ENCODE measurements around the gene PGBD1. TPM values are rescaled to one million over a fixed set of nuclear protein-coding genes. Genes with fewer than 3 reads are reported as not detected.
A peak's percentile ranks its signal among the peaks of the same experiment; 100 is the strongest.

Gene PGBD1
- total and polyA plus RNA-seq, 2 of the 13 experiments (the other 11 are each of a cell fraction or from before 2014, with no cell fraction given), result 3.6 to 6.9 TPM

GRCh38 chr6:28349892-28350737, 68.7 kb downstream of the PGBD1 start, which contains the start of gene ZKSCAN3 (continued):
- TF ChIP-seq REPIN1 (CRISPR knock-in tag; IDR thresholded peaks at IDR 0.05; ENCODE audit: borderline replicate concordance, low read depth) (peak; percentile 95), TSC22D2 (CRISPR knock-in tag; IDR thresholded peaks at IDR 0.05; ENCODE audit: borderline replicate concordance) (no peak; the same call in 1 of the 2 replicates), ZNF382 (CRISPR knock-in tag; IDR thresholded peaks at IDR 0.05; ENCODE audit: borderline replicate concordance) (no peak), ZBTB39 (CRISPR knock-in tag; IDR thresholded peaks at IDR 0.05) (no peak), ZNF572 (CRISPR knock-in tag; IDR thresholded peaks at IDR 0.05) (peak; percentile 96; the same call in 1 of the 2 replicates), ZNF468 (CRISPR knock-in tag; IDR thresholded peaks at IDR 0.05) (0 out of 2 replicates have a peak, but pooled peaks have one; percentile 82), FOXP4 (CRISPR knock-in tag; IDR thresholded peaks at IDR 0.05) (peak; percentile 59; the same call in 1 of the 2 replicates), ATRX (CRISPR knock-in tag; IDR thresholded peaks at IDR 0.05; ENCODE audit: borderline replicate concordance) (no peak), CBX2 (IDR thresholded peaks at IDR 0.05; ENCODE audit: low read depth, low read length) (no peak), CBX2 (CRISPR knock-in tag; IDR thresholded peaks at IDR 0.05; ENCODE audit: low read depth) (no peak), ZNF766 (CRISPR knock-in tag; IDR thresholded peaks at IDR 0.05; ENCODE audit: borderline replicate concordance) (no peak), NFYC (CRISPR knock-in tag; IDR thresholded peaks at IDR 0.05) (no peak), SIN3B (IDR thresholded peaks at IDR 0.05; ENCODE audit: low read length) (no peak), JARID2 (CRISPR knock-in tag; IDR thresholded peaks at IDR 0.05; ENCODE audit: insufficient replicate concordance) (no peak), ZNF512 (CRISPR knock-in tag; IDR thresholded peaks at IDR 0.05) (no peak; the same call in 1 of the 2 replicates), SMARCE1 (IDR thresholded peaks at IDR 0.05; ENCODE audit: borderline replicate concordance) (no peak), PHF20 (CRISPR knock-in tag; IDR thresholded peaks at IDR 0.05) (peak; percentile 93), DNMT1 (CRISPR knock-in tag; IDR thresholded peaks at IDR 0.05) (no peak), MYNN (CRISPR knock-in tag; IDR thresholded peaks at IDR 0.05; ENCODE audit: low read depth) (no peak)
- TF ChIP-seq, protein P1, sequence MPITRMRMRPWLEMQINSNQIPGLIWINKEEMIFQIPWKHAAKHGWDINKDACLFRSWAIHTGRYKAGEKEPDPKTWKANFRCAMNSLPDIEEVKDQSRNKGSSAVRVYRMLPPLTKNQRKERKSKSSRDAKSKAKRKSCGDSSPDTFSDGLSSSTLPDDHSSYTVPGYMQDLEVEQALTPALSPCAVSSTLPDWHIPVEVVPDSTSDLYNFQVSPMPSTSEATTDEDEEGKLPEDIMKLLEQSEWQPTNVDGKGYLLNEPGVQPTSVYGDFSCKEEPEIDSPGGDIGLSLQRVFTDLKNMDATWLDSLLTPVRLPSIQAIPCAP (CRISPR knock-in tag; IDR thresholded peaks at IDR 0.05; ENCODE audit: low read depth), result no peak
- TF ChIP-seq, protein P2, sequence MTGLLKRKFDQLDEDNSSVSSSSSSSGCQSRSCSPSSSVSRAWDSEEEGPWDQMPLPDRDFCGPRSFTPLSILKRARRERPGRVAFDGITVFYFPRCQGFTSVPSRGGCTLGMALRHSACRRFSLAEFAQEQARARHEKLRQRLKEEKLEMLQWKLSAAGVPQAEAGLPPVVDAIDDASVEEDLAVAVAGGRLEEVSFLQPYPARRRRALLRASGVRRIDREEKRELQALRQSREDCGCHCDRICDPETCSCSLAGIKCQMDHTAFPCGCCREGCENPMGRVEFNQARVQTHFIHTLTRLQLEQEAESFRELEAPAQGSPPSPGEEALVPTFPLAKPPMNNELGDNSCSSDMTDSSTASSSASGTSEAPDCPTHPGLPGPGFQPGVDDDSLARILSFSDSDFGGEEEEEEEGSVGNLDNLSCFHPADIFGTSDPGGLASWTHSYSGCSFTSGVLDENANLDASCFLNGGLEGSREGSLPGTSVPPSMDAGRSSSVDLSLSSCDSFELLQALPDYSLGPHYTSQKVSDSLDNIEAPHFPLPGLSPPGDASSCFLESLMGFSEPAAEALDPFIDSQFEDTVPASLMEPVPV (CRISPR knock-in tag; IDR thresholded peaks at IDR 0.05), result no peak

Data from HepG2 (cell line).